GM19324 (cell line): ENCODE measurements around the gene EBF3.

Source experiments
- ATAC-seq: cut with Tn5 transposase; IDR thresholded peaks from one replicate; pipeline ENCODE4 v1.9.1; 2021; ENCODE audit warnings: mild to moderate bottlenecking, moderate library complexity; ENCODE audit not compliant: unreplicated experiment, low FRiP score

The EBF3 gene

GRCh38 chr10:129963641-129964501 lies at the start of gene EBF3:
TSS of gene EBF3 (minus strand) at chr10:129964274. CDS start at chr10:129963768, 506 bp downstream.
- ATAC-seq, result no peak

GRCh38 chr10:130013335-130014262 lies 49.5 kb upstream of the EBF3 start:
- no peak for ATAC-seq

GRCh38 chr10:130012129-130012528 lies 48.1 kb upstream of the EBF3 start:
- ATAC-seq, result no peak

GRCh38 chr10:130010653-130011052 lies 46.6 kb upstream of the EBF3 start:
- ATAC-seq, result no peak

GRCh38 chr10:130009228-130009627 lies 45.2 kb upstream of the EBF3 start:
- no peak for ATAC-seq

GRCh38 chr10:130003787-130004613 lies 39.9 kb upstream of the EBF3 start:
- ATAC-seq, result no peak

GRCh38 chr10:130003166-130003565 lies 39.1 kb upstream of the EBF3 start:
- no peak for ATAC-seq

- ATAC-seq, result no peak
These were observed 38.5 kb upstream of the EBF3 start for GRCh38 chr10:130002606-130003005.

GRCh38 chr10:130000918-130001317 lies 36.8 kb upstream of the EBF3 start:
- ATAC-seq, result no peak

GRCh38 chr10:129999140-129999539 lies 35.1 kb upstream of the EBF3 start:
- ATAC-seq, result no peak

GRCh38 chr10:129993621-129994020 lies 29.5 kb upstream of the EBF3 start:
- ATAC-seq, result no peak

GRCh38 chr10:129992356-129992755 lies 28.3 kb upstream of the EBF3 start:
- no peak for ATAC-seq

GRCh38 chr10:129982825-129983224 lies 18.8 kb upstream of the EBF3 start:
- no peak for ATAC-seq

GRCh38 chr10:129978980-129979379 lies 14.9 kb upstream of the EBF3 start:
- no peak for ATAC-seq

- ATAC-seq, result no peak
These were observed 14.2 kb upstream of the EBF3 start for GRCh38 chr10:129978322-129978721.

GRCh38 chr10:129977794-129978193 lies 13.7 kb upstream of the EBF3 start:
- ATAC-seq, result no peak

GRCh38 chr10:129973674-129974059 lies 9.6 kb upstream of the EBF3 start:
- ATAC-seq, result no peak

- no peak for ATAC-seq
These were observed 9.0 kb upstream of the EBF3 start for GRCh38 chr10:129972966-129973673.

- ATAC-seq, result no peak
These were observed 8.3 kb upstream of the EBF3 start for GRCh38 chr10:129972145-129972965.
